Kidney (tissue), 14 donors: ENCODE results near the gene ENTPD6. TPM values are rescaled to one million over a fixed set of nuclear protein-coding genes. Genes with fewer than 3 reads are reported as not detected.

Experiments
- DNase-seq, 5 donors: peaks; one replicate each; pipeline ENCODE4 v3.0.0-alpha.2; 2013 to 2020
- FAIRE-seq: peaks from 2 replicates; lab custom pipeline; 2012; peaks lifted over from hg19 to GRCh38; lab: Jason Lieb, UNC
- H3K27ac ChIP-seq, 2 donors: one replicate each; pipeline ENCODE4 v1.7.0; 2013; ENCODE audit warnings: low read depth in 2 of 2, low read length in 2 of 2, inconsistent platforms in 1 of 2
- H3K27me3 ChIP-seq: one replicate; pipeline ENCODE4 v1.7.1; 2013; ENCODE audit warnings: low read length, inconsistent platforms; ENCODE audit not compliant: control insufficient read depth, insufficient read depth
- H3K36me3 ChIP-seq, 3 donors: one replicate each; pipeline versions ENCODE4 v1.7.0 to v1.7.1; 2013; ENCODE audit warnings: low read length in 3 of 3, control low read depth in 1 of 3, inconsistent platforms in 1 of 3; ENCODE audit not compliant: insufficient read depth in 3 of 3, control insufficient read depth in 2 of 3
- H3K4me1 ChIP-seq, 3 donors: one replicate each; pipeline versions ENCODE4 v1.7.0 to v1.7.1; 2013; ENCODE audit warnings: low read length in 3 of 3, inconsistent platforms in 1 of 3, low read depth in 1 of 3; ENCODE audit not compliant: control insufficient read depth in 2 of 3, insufficient read depth in 2 of 3
- H3K4me3 ChIP-seq, 3 donors: one replicate each; pipeline versions ENCODE4 v1.7.0 to v1.8.1; 2013; ENCODE audit warnings: low read length in 3 of 3, control low read depth in 1 of 3, inconsistent platforms in 1 of 3
- H3K9ac ChIP-seq, 3 donors: one replicate each; pipeline versions ENCODE4 v1.7.0 to v1.7.1; 2013; ENCODE audit warnings: low read length in 3 of 3, control low read depth in 1 of 3, inconsistent platforms in 1 of 3
- H3K9me3 ChIP-seq, 3 donors: one replicate each; pipeline versions ENCODE4 v1.7.0 to v1.7.1; 2013; ENCODE audit warnings: low read length in 3 of 3, control low read depth in 1 of 3, inconsistent platforms in 1 of 3; ENCODE audit not compliant: control insufficient read depth in 2 of 3, insufficient read depth in 1 of 3
- CTCF ChIP-seq: IDR thresholded peaks from 3 replicates; pipeline ENCODE4 v1.5.1; 2012; ENCODE audit warnings: mild to moderate bottlenecking, moderate library complexity, borderline replicate concordance; ENCODE audit not compliant: insufficient read depth; ENCODE audit errors: extremely low read depth
- intact Hi-C: fragments of 100-400 bp; cut with DNase I; formaldehyde crosslinking; loops from one replicate; pipeline ENCODE4 v1.11.1; 2022
- polyA plus RNA-seq: library from polyadenylated mRNA; stranded (reverse); fragments of 350-450 nt; fragmentation: Illumina TruSeq; extraction: RNeasy Lipid Tissue Mini Kit (QIAGEN cat#74804); gene quantifications from one replicate; pipeline ENCODE4 v1.2.3, GENCODE V29; 2014; ENCODE audit warnings: low read depth, low replicate concordance; ENCODE audit not compliant: insufficient read depth
- total RNA-seq: library from RNA; stranded (reverse); fragmentation: NEBNext Ultra II Directional; extraction: Animal tissue kit (Norgen Biotek cat#: 25700); gene quantifications from one replicate; pipeline ENCODE4 v1.2.1, GENCODE V29; 2021
- donor health status: control.
- donor health status: control.
- donor health status: control.
- donor health status: control.
- donor health status: control.
- donor health status: DM: yes; HTN: yes; CAD: no.
- donor health status: Normal renal cell carcinoma (clear cell type).

Gene ENTPD6
- total and polyA plus RNA-seq, 2 donors from 2014 or later = 59.0 to 95.7 TPM

- no peak for TF ChIP-seq CTCF
- DNase-seq = peak; percentile 86 to 94 (median 90)
- peaks cover 4 to 25% (median 4%) of the 10 kb centered on the region in 3 donors for H3K4me1 ChIP-seq
- H3K4me3 ChIP-seq = peak within 1 kb of the TSS; percentile 78 to 92 (median 84)
- FAIRE-seq = no peak
- H3K9ac ChIP-seq = peak within 1 kb of the TSS; percentile 76 to 80 (median 76)
- no peaks in the 10 kb centered on the region for H3K9me3 ChIP-seq
- intact Hi-C loops = no loop called here
- H3K27ac ChIP-seq = peak within 1 kb of the TSS; percentile 84 to 89
- H3K36me3 ChIP-seq = peaks cover 0 to 2% (median 0%) of the 10 kb centered on the region in 3 donors
- H3K27me3 ChIP-seq = no peaks in the 10 kb centered on the region
Observed at GRCh38 chr20:25247956-25248785, 52.7 kb downstream of the ENTPD6 start, which contains the start of gene PYGB. Gene PYGB (plus strand): TSS chr20:25248085. CDS start chr20:25248179, 94 bp downstream.

GRCh38 chr20:25248786-25249172, 53.3 kb downstream of the ENTPD6 start:
- no peak for FAIRE-seq

GRCh38 chr20:25249198-25249931, 53.9 kb downstream of the ENTPD6 start:
- intact Hi-C loops = no loop called here
- DNase-seq = peak in 2 of 5 donors; percentile 28 to 30
- Histone ChIP-seq H3K27me3 (no peaks in the 10 kb centered on the region), H3K4me1 (peaks cover 4 to 25% (median 6%) of the 10 kb centered on the region in 3 donors), H3K9ac (peak overlapping the region in 2 of 3 donors; percentile 41 to 63), H3K27ac (no peak overlapping the region), H3K36me3 (peaks cover 0 to 2% (median 0%) of the 10 kb centered on the region in 3 donors), H3K4me3 (peak overlapping the region; percentile 65 to 92 (median 72)), H3K9me3 (no peaks in the 10 kb centered on the region)
- no peak for TF ChIP-seq CTCF
- no peak for FAIRE-seq

More at GRCh38 chr20:25248786-25249172, 53.3 kb downstream of the ENTPD6 start:
- Histone ChIP-seq H3K9ac (peak overlapping the region; percentile 40 to 63 (median 41)), H3K4me1 (peaks cover 4 to 25% (median 4%) of the 10 kb centered on the region in 3 donors), H3K4me3 (peak overlapping the region; percentile 65 to 92 (median 72)), H3K9me3 (no peaks in the 10 kb centered on the region), H3K36me3 (peaks cover 0 to 2% (median 0%) of the 10 kb centered on the region in 3 donors), H3K27me3 (no peaks in the 10 kb centered on the region), H3K27ac (peak overlapping the region in 1 of 2 donors; percentile 75)
- intact Hi-C loops = no loop called here
- no peak for TF ChIP-seq CTCF
- DNase-seq = peak in 1 of 5 donors; percentile 56
